ENCODE results near the gene C11orf98.
"Not testable (repeated sequence)": the region's sequence is repeated elsewhere in the genome, so short reads cannot be mapped to it uniquely, and the experiment has no call there.

The C11orf98 gene

GRCh38 chr11:62682518-62682917 lies 17.5 kb upstream of the C11orf98 start:
- DNase-seq (ENCODE audit: low read depth) = no peak

- DNase-seq (ENCODE audit: low read depth) = no peak
Measured at GRCh38 chr11:62680825-62681240, 15.8 kb upstream of the C11orf98 start.

GRCh38 chr11:62678770-62679696 lies 14.0 kb upstream of the C11orf98 start, which contains the start of gene UBXN1:
TSS of gene UBXN1 (minus strand) at chr11:62679073. CDS start at chr11:62678923, 150 bp downstream.
- DNase-seq (ENCODE audit: low read depth) = peak; percentile 69

- DNase-seq (ENCODE audit: low read depth) = no peak
Measured at GRCh38 chr11:62678433-62678769, 13.4 kb upstream of the C11orf98 start.

GRCh38 chr11:62677714-62678113 lies 12.7 kb upstream of the C11orf98 start:
- no peak for DNase-seq (ENCODE audit: low read depth)

- no peak for DNase-seq (ENCODE audit: low read depth)
Measured at GRCh38 chr11:62677156-62677555, 12.1 kb upstream of the C11orf98 start.

- DNase-seq (ENCODE audit: low read depth) = no peak
Measured at GRCh38 chr11:62676698-62677097, 11.7 kb upstream of the C11orf98 start.

GRCh38 chr11:62675415-62675814 lies 10.4 kb upstream of the C11orf98 start:
- DNase-seq (ENCODE audit: low read depth) = not testable (repeated sequence)

GRCh38 chr11:62673196-62673525 lies 8.2 kb upstream of the C11orf98 start:
- no peak for DNase-seq (ENCODE audit: low read depth)

- peak; percentile 83 for DNase-seq (ENCODE audit: low read depth)
Measured at GRCh38 chr11:62671608-62672389, 6.8 kb upstream of the C11orf98 start, which contains the start of the genes LBHD1 and UQCC3. TSS of gene LBHD1 (minus strand) at chr11:62672267. CDS start at chr11:62670031, 2,236 bp downstream. TSS of gene UQCC3 (plus strand) at chr11:62671673. CDS start at chr11:62671746, 73 bp downstream.

GRCh38 chr11:62671236-62671607 lies 6.2 kb upstream of the C11orf98 start:
- no peak for DNase-seq (ENCODE audit: low read depth)

GRCh38 chr11:62669420-62670161 lies 4.6 kb upstream of the C11orf98 start:
- DNase-seq (ENCODE audit: low read depth) = no peak

GRCh38 chr11:62667460-62667859 lies 2.5 kb upstream of the C11orf98 start:
- DNase-seq (ENCODE audit: low read depth) = no peak

- DNase-seq (ENCODE audit: low read depth) = no peak
Measured at GRCh38 chr11:62666259-62666926, 1.4 kb upstream of the C11orf98 start.

GRCh38 chr11:62665599-62666258 lies 719 bp upstream of the C11orf98 start:
- DNase-seq (ENCODE audit: low read depth) = peak; percentile 52

- peak; percentile 47 for DNase-seq (ENCODE audit: low read depth)
Measured at GRCh38 chr11:62664405-62665074, 470 bp downstream of the C11orf98 start.

GRCh38 chr11:62656796-62657429 lies 8.1 kb downstream of the C11orf98 start:
- DNase-seq (ENCODE audit: low read depth) = no peak

GRCh38 chr11:62654297-62654696 lies 10.7 kb downstream of the C11orf98 start:
- DNase-seq (ENCODE audit: low read depth) = no peak

GRCh38 chr11:62652161-62653006 lies 12.6 kb downstream of the C11orf98 start:
- DNase-seq (ENCODE audit: low read depth) = no peak

Data from CMK (cell line).